Activated CD4-positive, alpha-beta memory T cell treated with anti-CD3 and anti-CD28 coated beads for 36 hours (primary cell): ENCODE measurements around the gene SMIM7. TPM values are rescaled to one million over a fixed set of nuclear protein-coding genes. Genes with fewer than 3 reads are reported as not detected.
A peak's percentile ranks its signal among the peaks of the same experiment; 100 is the strongest.

ENCODE experiments used
- CTCF ChIA-PET: fragments of 350-600 bp; sonication (Branson Sonifier 250); formaldehyde crosslinking; loops from one replicate; lab custom pipeline; 2021; ENCODE audit warnings: antibody characterized with exemption, inconsistent platforms; lab: Charles Lee
- POLR2A ChIA-PET: fragments of 350-600 bp; sonication (Branson Sonifier 250); formaldehyde crosslinking; loops from one replicate; lab custom pipeline; 2021; ENCODE audit warnings: antibody characterized with exemption; lab: Charles Lee
- DNase-seq: peaks from one replicate; pipeline ENCODE4 v3.0.0-alpha.2; 2020
- H3K27ac Mint-ChIP-seq: one replicate; pipeline ENCODE4 v1.8.0; 2021; ENCODE audit warnings: mixed read lengths
- H3K27me3 Mint-ChIP-seq: one replicate; pipeline ENCODE4 v1.8.0; 2021; ENCODE audit warnings: mixed read lengths
- H3K36me3 Mint-ChIP-seq: one replicate; pipeline ENCODE4 v1.8.0; 2021; ENCODE audit warnings: mixed read lengths
- H3K4me1 Mint-ChIP-seq: one replicate; pipeline ENCODE4 v1.8.0; 2021; ENCODE audit warnings: low read depth, mixed read lengths
- H3K4me3 Mint-ChIP-seq: one replicate; pipeline ENCODE4 v1.8.0; 2021; ENCODE audit warnings: mild to moderate bottlenecking, mixed read lengths
- H3K9me3 Mint-ChIP-seq: one replicate; pipeline ENCODE4 v1.8.0; 2021; ENCODE audit warnings: mixed read lengths
- intact Hi-C: fragments of 100-400 bp; cut with micrococcal nuclease; formaldehyde crosslinking; loops from one replicate; pipeline ENCODE4 v1.15.1; 2023
- total RNA-seq, 2 experiments: library from RNA; stranded (reverse); gene quantifications; one replicate each; pipeline ENCODE4 v1.2.3, GENCODE V29; 2021

Gene SMIM7
- total RNA-seq, 2 experiments from 2014 or later: 50.5 to 50.9 TPM

- H3K4me3 Mint-ChIP-seq: peak within 1 kb of the TSS; percentile 99
- H3K4me1 Mint-ChIP-seq: peaks cover 36% of the 10 kb centered on the region
- DNase-seq: peak; percentile 96
- CTCF ChIA-PET: interaction anchor here (0.8 to 2.3 kb wide), 3 partner anchors 32 to 100 kb away, joined by 3 to 5 read pairs (median 4); partner anchors contain the start of gene TMEM38A
- POLR2A ChIA-PET: interaction anchor here (0.5 to 4.2 kb wide), 10 partner anchors 10 to 1242 kb away, joined by 3 to 47 read pairs (median 4); partner anchors contain the start of genes C19orf44, CALR3, CHERP and SMIM7
- intact Hi-C loops: loop anchor here (1.0 kb wide), 6 partner anchors 32 to 156 kb away; partner anchors contain the start of genes C19orf44, CALR3, CHERP and SMIM7
- peaks cover 27% of the 10 kb centered on the region for H3K36me3 Mint-ChIP-seq
- H3K27ac Mint-ChIP-seq: peak within 1 kb of the TSS; percentile 97
- no peaks in the 10 kb centered on the region for H3K27me3 Mint-ChIP-seq
- no peaks in the 10 kb centered on the region for H3K9me3 Mint-ChIP-seq
Measured at GRCh38 chr19:16628183-16628983, 31.6 kb downstream of the SMIM7 start, which contains the start of gene MED26. Gene MED26, minus strand, starts transcription at chr19:16628204. Its CDS starts 261 bp downstream, at chr19:16627943.

GRCh38 chr19:16627928-16628182 is 32.1 kb downstream of the SMIM7 start:
- H3K4me3 Mint-ChIP-seq: peak overlapping the region; percentile 90
- H3K27me3 Mint-ChIP-seq: no peaks in the 10 kb centered on the region
- intact Hi-C loops: loop anchor here (1.0 kb wide), 6 partner anchors 32 to 156 kb away; partner anchors contain the start of genes C19orf44, CALR3, CHERP and SMIM7
- POLR2A ChIA-PET: interaction anchor here (0.6 to 4.2 kb wide), 10 partner anchors 9 to 717 kb away, joined by 3 to 47 read pairs (median 4); partner anchors contain the start of genes C19orf44, CALR3, CHERP and SLC35E1
- peaks cover 40% of the 10 kb centered on the region for H3K4me1 Mint-ChIP-seq
- CTCF ChIA-PET: interaction anchor here (0.8 to 2.3 kb wide), 2 partner anchors 40 to 100 kb away, joined by 3 to 5 read pairs; no protein-coding TSS in a partner anchor
- no peaks in the 10 kb centered on the region for H3K9me3 Mint-ChIP-seq
- peaks cover 27% of the 10 kb centered on the region for H3K36me3 Mint-ChIP-seq
- DNase-seq: peak; percentile 17
- H3K27ac Mint-ChIP-seq: no peak overlapping the region

GRCh38 chr19:16627193-16627927 is 32.6 kb downstream of the SMIM7 start:
- no peaks in the 10 kb centered on the region for H3K9me3 Mint-ChIP-seq
- H3K27me3 Mint-ChIP-seq: no peaks in the 10 kb centered on the region
- H3K4me3 Mint-ChIP-seq: peak overlapping the region; percentile 90
- H3K36me3 Mint-ChIP-seq: peaks cover 27% of the 10 kb centered on the region
- intact Hi-C loops: no loop called here
- ChIA-PET POLR2A (interaction anchor here (0.9 to 4.2 kb wide), 10 partner anchors 9 to 124 kb away, joined by 3 to 47 read pairs (median 4); partner anchors contain the start of genes CHERP, SLC35E1 and TMEM38A), CTCF (interaction anchor here (0.8 to 2.3 kb wide), 2 partner anchors 40 to 99 kb away, joined by 3 to 5 read pairs; no protein-coding TSS in a partner anchor)
- peaks cover 40% of the 10 kb centered on the region for H3K4me1 Mint-ChIP-seq
- peak overlapping the region; percentile 83 for H3K27ac Mint-ChIP-seq
- peak; percentile 22 for DNase-seq

GRCh38 chr19:16626796-16627192 is 33.1 kb downstream of the SMIM7 start:
- peak overlapping the region; percentile 83 for H3K27ac Mint-ChIP-seq
- no peaks in the 10 kb centered on the region for H3K27me3 Mint-ChIP-seq
- POLR2A ChIA-PET: interaction anchor here (0.8 to 4.2 kb wide), 10 partner anchors 8 to 84 kb away, joined by 3 to 47 read pairs (median 4); partner anchors contain the start of genes CHERP, SLC35E1 and TMEM38A
- CTCF ChIA-PET: no interaction called here
- intact Hi-C loops: no loop called here
- DNase-seq: peak; percentile 37
- peaks cover 25% of the 10 kb centered on the region for H3K36me3 Mint-ChIP-seq
- peaks cover 38% of the 10 kb centered on the region for H3K4me1 Mint-ChIP-seq
- peak overlapping the region; percentile 90 for H3K4me3 Mint-ChIP-seq
- H3K9me3 Mint-ChIP-seq: no peaks in the 10 kb centered on the region

GRCh38 chr19:16625163-16625958 is 34.6 kb downstream of the SMIM7 start:
- ChIA-PET POLR2A (interaction anchor here (1.7 to 4.2 kb wide), 2 partner anchors 39 to 41 kb away, joined by 5 to 47 read pairs; no protein-coding TSS in a partner anchor), CTCF (interaction anchor here (2.0 kb wide), 1 partner anchor 13 kb away, joined by 4 read pairs; no protein-coding TSS in a partner anchor)
- Mint-ChIP-seq H3K27ac (no peak overlapping the region), H3K36me3 (peaks cover 22% of the 10 kb centered on the region), H3K27me3 (no peaks in the 10 kb centered on the region), H3K4me3 (no peak overlapping the region), H3K4me1 (peaks cover 45% of the 10 kb centered on the region), H3K9me3 (no peaks in the 10 kb centered on the region)
- DNase-seq: no peak
- intact Hi-C loops: no loop called here

GRCh38 chr19:16624236-16624635 is 35.7 kb downstream of the SMIM7 start:
- DNase-seq: no peak
- Mint-ChIP-seq H3K9me3 (no peaks in the 10 kb centered on the region), H3K4me1 (peaks cover 44% of the 10 kb centered on the region), H3K36me3 (peaks cover 22% of the 10 kb centered on the region), H3K4me3 (no peak overlapping the region), H3K27ac (no peak overlapping the region), H3K27me3 (no peaks in the 10 kb centered on the region)
- intact Hi-C loops: no loop called here
- POLR2A ChIA-PET: interaction anchor here (1.0 to 1.7 kb wide), 3 partner anchors 37 to 52 kb away, joined by 4 to 5 read pairs (median 5); partner anchors contain the start of gene SLC35E1
- CTCF ChIA-PET: interaction anchor here (2.0 kb wide), 1 partner anchor 11 kb away, joined by 4 read pairs; no protein-coding TSS in a partner anchor

GRCh38 chr19:16623576-16623975 is 36.4 kb downstream of the SMIM7 start:
- Mint-ChIP-seq H3K27me3 (no peaks in the 10 kb centered on the region), H3K27ac (no peak overlapping the region), H3K9me3 (no peaks in the 10 kb centered on the region), H3K4me1 (peaks cover 47% of the 10 kb centered on the region), H3K36me3 (peaks cover 22% of the 10 kb centered on the region), H3K4me3 (no peak overlapping the region)
- ChIA-PET CTCF (no interaction called here), POLR2A (interaction anchor here (1.1 to 1.7 kb wide), 2 partner anchors 36 to 39 kb away, joined by 5 read pairs; no protein-coding TSS in a partner anchor)
- intact Hi-C loops: no loop called here
- DNase-seq: no peak

- no peak for DNase-seq
- Mint-ChIP-seq H3K4me3 (no peak overlapping the region), H3K4me1 (peaks cover 50% of the 10 kb centered on the region), H3K36me3 (peaks cover 22% of the 10 kb centered on the region), H3K27me3 (no peaks in the 10 kb centered on the region), H3K9me3 (no peaks in the 10 kb centered on the region), H3K27ac (no peak overlapping the region)
- CTCF ChIA-PET: no interaction called here
- POLR2A ChIA-PET: no interaction called here
- intact Hi-C loops: no loop called here
Measured at GRCh38 chr19:16623066-16623465, 36.9 kb downstream of the SMIM7 start.

GRCh38 chr19:16621165-16621800 is 38.7 kb downstream of the SMIM7 start:
- CTCF ChIA-PET: no interaction called here
- Mint-ChIP-seq H3K27me3 (no peaks in the 10 kb centered on the region), H3K36me3 (peaks cover 17% of the 10 kb centered on the region), H3K27ac (no peak overlapping the region), H3K4me3 (no peak overlapping the region), H3K9me3 (no peaks in the 10 kb centered on the region), H3K4me1 (peaks cover 60% of the 10 kb centered on the region)
- POLR2A ChIA-PET: no interaction called here
- intact Hi-C loops: no loop called here
- no peak for DNase-seq

GRCh38 chr19:16620584-16620983 is 39.4 kb downstream of the SMIM7 start:
- Mint-ChIP-seq H3K9me3 (no peaks in the 10 kb centered on the region), H3K4me3 (no peak overlapping the region), H3K27ac (no peak overlapping the region), H3K36me3 (peaks cover 15% of the 10 kb centered on the region), H3K27me3 (no peaks in the 10 kb centered on the region), H3K4me1 (peaks cover 59% of the 10 kb centered on the region)
- ChIA-PET CTCF (no interaction called here), POLR2A (no interaction called here)
- intact Hi-C loops: no loop called here
- DNase-seq: no peak
